HCT116 (cell line): ENCODE results near the gene KIF21B. TPM values are rescaled to one million over a fixed set of nuclear protein-coding genes. Genes with fewer than 3 reads are reported as not detected.

Experiments
- ATAC-seq: fragments of 200-7000 bp; cut with Tn5 transposase; 2 replicates; pipeline ENCODE4 v1.9.1; 2020; ENCODE audit warnings: mild to moderate bottlenecking, moderate library complexity
- BruUV-seq: library from RNA; stranded (reverse); fragments of 400-500 nt; replicated peaks from 2 replicates; lab custom pipeline; 2021; lab: Mats Ljungman, UMichigan
- CTCF ChIA-PET: fragments of 300-600 bp; sonication (Branson Sonifier 250); formaldehyde crosslinking; loops from one replicate; lab custom pipeline; 2021; ENCODE audit warnings: antibody characterized with exemption; lab: Charles Lee
- POLR2A ChIA-PET: fragments of 300-600, 350-600 bp; sonication (Branson Sonifier 250); formaldehyde crosslinking; loops from one replicate; lab custom pipeline; 2021; ENCODE audit warnings: antibody characterized with exemption; lab: Charles Lee
- RAD21 ChIA-PET, 2 experiments: fragments of 300-600 bp; sonication (Branson Sonifier 250); formaldehyde crosslinking; loops; one replicate each; lab custom pipeline; 2023; ENCODE audit warnings: low total read pairs in 2 of 2; ENCODE audit not compliant: uncharacterized antibody in 2 of 2, unreplicated experiment in 2 of 2, low non-redundant PET in 1 of 2; lab: Charles Lee
- DNase-seq: peaks from one replicate; pipeline ENCODE4 v3.0.0-alpha.2; 2010; ENCODE audit warnings: low read depth, low spot score
- H2AFZ ChIP-seq: fragments of 200-600 bp; shearing (Covaris generic), sonication (generic); 2 replicates; pipeline ENCODE4 v1.6.1; 2017; ENCODE audit warnings: low read depth, mixed run types, mixed read lengths, antibody characterized with exemption, low read length; ENCODE audit not compliant: poor library complexity, severe bottlenecking
- H3K27ac ChIP-seq: 2 replicates; pipeline ENCODE4 v1.5.1; 2012; ENCODE audit warnings: low read depth, low read length
- H3K27me3 ChIP-seq: fragments of 200-600 bp; sonication (generic); 2 replicates; pipeline ENCODE4 v1.6.1; 2016; ENCODE audit warnings: mixed run types, low read length, mixed read lengths; ENCODE audit not compliant: insufficient read depth
- H3K36me3 ChIP-seq, 2 experiments: fragments of 200-500 bp in 1 of 2; fragments of 200-600 bp in 1 of 2; sonication (Bioruptor generic) in 1 of 2; sonication (generic) in 1 of 2; 2 replicates each; pipeline versions ENCODE4 v1.5.1 to v1.6.1; 2014 to 2016; ENCODE audit warnings: low read length in 2 of 2, inconsistent platforms in 1 of 2, mixed read lengths in 1 of 2, mixed run types in 1 of 2; ENCODE audit not compliant: insufficient read depth in 2 of 2, control insufficient read depth in 1 of 2
- H3K4me1 ChIP-seq, 2 experiments: fragments of 200-600 bp in 1 of 2; sonication (generic) in 1 of 2; 2 replicates each; pipeline versions ENCODE4 v1.5.1 to v1.6.1; 2012 to 2017; ENCODE audit warnings: low read length in 2 of 2, inconsistent platforms in 1 of 2, mild to moderate bottlenecking in 1 of 2, mixed read lengths in 1 of 2, mixed run types in 1 of 2, moderate library complexity in 1 of 2; ENCODE audit not compliant: insufficient read depth in 2 of 2, control insufficient read depth in 1 of 2
- H3K4me2 ChIP-seq: fragments of 200-600 bp; sonication (generic); 2 replicates; pipeline ENCODE4 v1.6.1; 2017; ENCODE audit warnings: mixed run types, low read length, mixed read lengths
- H3K4me3 ChIP-seq, 2 experiments: fragments of 200-600 bp in 1 of 2; sonication (generic) in 1 of 2; replicated peaks in 1 of 2; 2 replicates each; pipeline ENCODE4 v1.5.1; 2011 to 2016; ENCODE audit warnings: low read length in 2 of 2, control low read depth in 1 of 2, low read depth in 1 of 2, mild to moderate bottlenecking in 1 of 2, mixed read lengths in 1 of 2, mixed run types in 1 of 2
- H3K79me2 ChIP-seq: fragments of 200-600 bp; sonication (generic); 2 replicates; pipeline ENCODE4 v1.6.1; 2017; ENCODE audit warnings: mild to moderate bottlenecking, mixed run types, low read length, moderate library complexity, mixed read lengths; ENCODE audit not compliant: insufficient read depth
- H3K9ac ChIP-seq: fragments of 200-600 bp; sonication (generic); 2 replicates; pipeline ENCODE4 v1.6.1; 2016; ENCODE audit warnings: low read length, mixed read lengths
- H3K9me2 ChIP-seq: fragments of 200-600 bp; sonication (generic), shearing (Covaris generic); 2 replicates; pipeline ENCODE4 v1.6.1; 2017; ENCODE audit warnings: mixed run types, mild to moderate bottlenecking, moderate library complexity; ENCODE audit not compliant: insufficient read depth
- H3K9me3 ChIP-seq, 2 experiments: fragments of 200-500 bp in 1 of 2; fragments of 200-600 bp in 1 of 2; sonication (Bioruptor generic) in 1 of 2; sonication (generic) in 1 of 2; 2 replicates each; pipeline ENCODE4 v1.6.1; 2014 to 2017; ENCODE audit warnings: low read length in 2 of 2, mixed read lengths in 2 of 2, inconsistent platforms in 1 of 2, low read depth in 1 of 2, mild to moderate bottlenecking in 1 of 2, mixed run types in 1 of 2, moderate library complexity in 1 of 2; ENCODE audit not compliant: control insufficient read depth in 1 of 2, insufficient read depth in 1 of 2
- H4K20me1 ChIP-seq: fragments of 200-600 bp; sonication (generic), shearing (Covaris generic); 2 replicates; pipeline ENCODE4 v1.6.1; 2017; ENCODE audit warnings: mixed run types, mild to moderate bottlenecking, moderate library complexity; ENCODE audit not compliant: insufficient read depth
- CBX3 ChIP-seq: IDR thresholded peaks from 2 replicates; pipeline ENCODE4 v1.6.1; 2012; ENCODE audit warnings: low read depth
- CEBPB ChIP-seq: IDR thresholded peaks from 2 replicates; pipeline ENCODE4 v1.6.1; 2012; ENCODE audit warnings: low read depth
- EGR1 ChIP-seq: IDR thresholded peaks from 2 replicates; pipeline ENCODE4 v1.6.1; 2012; ENCODE audit warnings: low read depth
- ELF1 ChIP-seq: IDR thresholded peaks from 2 replicates; pipeline ENCODE4 v1.6.1; 2012; ENCODE audit warnings: low read depth, borderline replicate concordance
- EZH2 ChIP-seq: fragments of 200-600 bp; sonication (generic); IDR thresholded peaks from 2 replicates; pipeline ENCODE4 v1.6.1; 2017; ENCODE audit warnings: antibody characterized with exemption, mixed run types
- EZH2phosphoT487 ChIP-seq: fragments of 200-600 bp; IDR thresholded peaks from 2 replicates; pipeline ENCODE4 v1.6.1; 2018; ENCODE audit warnings: antibody characterized with exemption, borderline replicate concordance
- FOSL1 ChIP-seq: IDR thresholded peaks from 2 replicates; pipeline ENCODE4 v1.6.1; 2012; ENCODE audit warnings: low read depth
- POLR2A ChIP-seq: IDR thresholded peaks from 2 replicates; pipeline ENCODE4 v1.7.0; 2011; ENCODE audit warnings: borderline replicate concordance; ENCODE audit not compliant: insufficient read depth, insufficient read length; ENCODE audit errors: extremely low read depth
- RAD21 ChIP-seq: IDR thresholded peaks from 2 replicates; pipeline ENCODE4 v1.6.1; 2012; ENCODE audit warnings: low read depth, mild to moderate bottlenecking
- SIN3A ChIP-seq: IDR thresholded peaks from 2 replicates; pipeline ENCODE4 v1.6.1; 2012; ENCODE audit warnings: low read depth
- SRF ChIP-seq: IDR thresholded peaks from 2 replicates; pipeline ENCODE4 v1.6.1; 2012; ENCODE audit warnings: low read depth
- TCF7L2 ChIP-seq: IDR thresholded peaks from 2 replicates; pipeline ENCODE4 v1.7.0; 2011; ENCODE audit warnings: borderline replicate concordance, inconsistent platforms; ENCODE audit not compliant: insufficient read depth, insufficient read length; ENCODE audit errors: extremely low read depth
- YY1 ChIP-seq: IDR thresholded peaks from 2 replicates; pipeline ENCODE4 v1.6.1; 2011; ENCODE audit warnings: low read length, low read depth, moderate library complexity, mild to moderate bottlenecking; ENCODE audit not compliant: insufficient replicate concordance; ENCODE audit errors: extremely low read depth
- ZFX ChIP-seq: fragments of 450-650 bp; IDR thresholded peaks from 2 replicates; pipeline ENCODE4 v1.6.1; 2017
- ZNF274 ChIP-seq: fragments of 200-500 bp; sonication (Bioruptor generic); IDR thresholded peaks from 2 replicates; pipeline ENCODE4 v1.6.1; 2014; ENCODE audit warnings: mild to moderate bottlenecking, low read depth, low read length, inconsistent platforms
- intact Hi-C: fragments of 100-400 bp; cut with micrococcal nuclease; formaldehyde crosslinking; loops from 2 replicates; pipeline ENCODE4 v1.10.0; 2022
- total RNA-seq: library from RNA; stranded (reverse); gene quantifications from one replicate; pipeline ENCODE4 v1.2.1, GENCODE V29; 2021; ENCODE audit not compliant: unreplicated experiment
- TF ChIP-seq, protein P1 (sequence below): IDR thresholded peaks from 2 replicates; pipeline ENCODE4 v1.6.1; 2011; ENCODE audit warnings: mild to moderate bottlenecking, low read length, moderate library complexity; ENCODE audit not compliant: insufficient replicate concordance; ENCODE audit errors: extremely low read depth
- TF ChIP-seq, protein P2 (sequence below), 3 experiments: fragments of 200-600 bp in 1 of 3; sonication (generic) in 1 of 3; IDR thresholded peaks in 2 of 3; conservative IDR thresholded peaks in 1 of 3; 2 replicates each; pipeline ENCODE4 v1.5.1; 2012 to 2017; ENCODE audit warnings: low read depth in 2 of 3, low read length in 2 of 3, antibody characterized with exemption in 1 of 3, borderline replicate concordance in 1 of 3, control low read depth in 1 of 3, mild to moderate bottlenecking in 1 of 3, mixed read lengths in 1 of 3, mixed run types in 1 of 3, moderate library complexity in 1 of 3; ENCODE audit not compliant: insufficient read depth in 1 of 3
- TF ChIP-seq, protein P3 (sequence below): IDR thresholded peaks from 2 replicates; pipeline ENCODE4 v1.6.1; 2012; ENCODE audit warnings: low read depth

The KIF21B gene
- total RNA-seq, 1 experiment from 2014 or later, result 6.1 TPM

DNA sequence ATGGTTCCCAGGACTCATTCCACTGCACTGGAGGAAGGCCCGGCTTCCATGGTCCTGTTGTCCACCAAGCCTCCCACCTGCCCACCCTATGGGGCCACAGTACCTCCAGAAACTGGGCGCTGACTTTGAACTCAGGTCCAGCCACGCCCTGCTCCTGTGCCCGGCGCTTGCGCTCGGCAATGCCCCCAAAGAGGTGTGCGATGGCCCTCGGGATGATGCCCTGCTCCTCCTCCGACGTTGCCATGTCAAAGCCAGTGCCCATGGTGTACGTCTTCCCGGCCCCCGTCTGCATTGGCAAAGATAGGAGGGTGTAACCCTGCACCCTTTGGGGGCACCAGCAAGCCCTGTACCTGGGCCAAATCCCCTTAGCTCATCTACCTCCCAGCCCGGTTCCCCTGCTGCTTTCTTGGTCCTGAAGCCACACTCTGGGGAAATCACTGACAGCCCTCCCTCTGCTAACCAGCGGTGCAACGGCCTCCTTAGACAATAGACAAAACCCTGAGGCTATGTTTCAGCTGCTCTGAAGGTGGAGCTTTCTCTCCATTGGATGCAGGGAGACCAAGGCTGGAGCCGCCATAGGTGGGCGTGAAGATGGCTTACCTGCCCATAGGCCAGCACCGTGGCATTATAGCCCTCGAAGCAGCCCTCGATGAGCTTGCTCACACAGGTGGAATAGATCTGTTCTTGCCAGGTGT lies 14.7 kb downstream of the KIF21B start:
- ChIA-PET POLR2A (no interaction called here), RAD21 (no interaction called here), CTCF (no interaction called here)
- Histone ChIP-seq H3K4me3 (no peak overlapping the region), H3K9me3 (no peaks in the 10 kb centered on the region), H3K9ac (no peak overlapping the region), H3K4me2 (no peak overlapping the region), H2AFZ (no peak overlapping the region), H3K4me1 (peaks cover 0 to 11% of the 10 kb centered on the region in 2 experiments; a peak in 1 of 4 replicates), H4K20me1 (no peaks in the 10 kb centered on the region), H3K27me3 (no peaks in the 10 kb centered on the region), H3K36me3 (no peaks in the 10 kb centered on the region), H3K27ac (no peak overlapping the region), H3K9me2 (no peaks in the 10 kb centered on the region), H3K79me2 (no peaks in the 10 kb centered on the region)
- ATAC-seq, result no peak
- intact Hi-C loops, result no loop called here
- no TSS peak for BruUV-seq
- DNase-seq, result no peak
- TF ChIP-seq ZNF274 (no peak), RAD21 (no peak), EZH2 (no peak), EGR1 (no peak), TCF7L2 (no peak), CEBPB (no peak), SRF (no peak), EZH2phosphoT487 (no peak), ELF1 (no peak), ZFX (no peak), CBX3 (no peak), SIN3A (no peak), POLR2A (no peak), YY1 (no peak), FOSL1 (no peak)
- TF ChIP-seq, protein P1, sequence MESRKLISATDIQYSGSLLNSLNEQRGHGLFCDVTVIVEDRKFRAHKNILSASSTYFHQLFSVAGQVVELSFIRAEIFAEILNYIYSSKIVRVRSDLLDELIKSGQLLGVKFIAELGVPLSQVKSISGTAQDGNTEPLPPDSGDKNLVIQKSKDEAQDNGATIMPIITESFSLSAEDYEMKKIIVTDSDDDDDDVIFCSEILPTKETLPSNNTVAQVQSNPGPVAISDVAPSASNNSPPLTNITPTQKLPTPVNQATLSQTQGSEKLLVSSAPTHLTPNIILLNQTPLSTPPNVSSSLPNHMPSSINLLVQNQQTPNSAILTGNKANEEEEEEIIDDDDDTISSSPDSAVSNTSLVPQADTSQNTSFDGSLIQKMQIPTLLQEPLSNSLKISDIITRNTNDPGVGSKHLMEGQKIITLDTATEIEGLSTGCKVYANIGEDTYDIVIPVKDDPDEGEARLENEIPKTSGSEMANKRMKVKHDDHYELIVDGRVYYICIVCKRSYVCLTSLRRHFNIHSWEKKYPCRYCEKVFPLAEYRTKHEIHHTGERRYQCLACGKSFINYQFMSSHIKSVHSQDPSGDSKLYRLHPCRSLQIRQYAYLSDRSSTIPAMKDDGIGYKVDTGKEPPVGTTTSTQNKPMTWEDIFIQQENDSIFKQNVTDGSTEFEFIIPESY, result no peak
- TF ChIP-seq, protein P2, sequence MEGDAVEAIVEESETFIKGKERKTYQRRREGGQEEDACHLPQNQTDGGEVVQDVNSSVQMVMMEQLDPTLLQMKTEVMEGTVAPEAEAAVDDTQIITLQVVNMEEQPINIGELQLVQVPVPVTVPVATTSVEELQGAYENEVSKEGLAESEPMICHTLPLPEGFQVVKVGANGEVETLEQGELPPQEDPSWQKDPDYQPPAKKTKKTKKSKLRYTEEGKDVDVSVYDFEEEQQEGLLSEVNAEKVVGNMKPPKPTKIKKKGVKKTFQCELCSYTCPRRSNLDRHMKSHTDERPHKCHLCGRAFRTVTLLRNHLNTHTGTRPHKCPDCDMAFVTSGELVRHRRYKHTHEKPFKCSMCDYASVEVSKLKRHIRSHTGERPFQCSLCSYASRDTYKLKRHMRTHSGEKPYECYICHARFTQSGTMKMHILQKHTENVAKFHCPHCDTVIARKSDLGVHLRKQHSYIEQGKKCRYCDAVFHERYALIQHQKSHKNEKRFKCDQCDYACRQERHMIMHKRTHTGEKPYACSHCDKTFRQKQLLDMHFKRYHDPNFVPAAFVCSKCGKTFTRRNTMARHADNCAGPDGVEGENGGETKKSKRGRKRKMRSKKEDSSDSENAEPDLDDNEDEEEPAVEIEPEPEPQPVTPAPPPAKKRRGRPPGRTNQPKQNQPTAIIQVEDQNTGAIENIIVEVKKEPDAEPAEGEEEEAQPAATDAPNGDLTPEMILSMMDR (IDR thresholded peaks at IDR 0.05 in 2 of 3, conservative IDR thresholded peaks at IDR 0.05 in 1 of 3; ENCODE audit: borderline replicate concordance in 1 of 3, insufficient read depth in 1 of 3, low read depth in 2 of 3, low read length in 2 of 3), result no peak
- TF ChIP-seq, protein P3, sequence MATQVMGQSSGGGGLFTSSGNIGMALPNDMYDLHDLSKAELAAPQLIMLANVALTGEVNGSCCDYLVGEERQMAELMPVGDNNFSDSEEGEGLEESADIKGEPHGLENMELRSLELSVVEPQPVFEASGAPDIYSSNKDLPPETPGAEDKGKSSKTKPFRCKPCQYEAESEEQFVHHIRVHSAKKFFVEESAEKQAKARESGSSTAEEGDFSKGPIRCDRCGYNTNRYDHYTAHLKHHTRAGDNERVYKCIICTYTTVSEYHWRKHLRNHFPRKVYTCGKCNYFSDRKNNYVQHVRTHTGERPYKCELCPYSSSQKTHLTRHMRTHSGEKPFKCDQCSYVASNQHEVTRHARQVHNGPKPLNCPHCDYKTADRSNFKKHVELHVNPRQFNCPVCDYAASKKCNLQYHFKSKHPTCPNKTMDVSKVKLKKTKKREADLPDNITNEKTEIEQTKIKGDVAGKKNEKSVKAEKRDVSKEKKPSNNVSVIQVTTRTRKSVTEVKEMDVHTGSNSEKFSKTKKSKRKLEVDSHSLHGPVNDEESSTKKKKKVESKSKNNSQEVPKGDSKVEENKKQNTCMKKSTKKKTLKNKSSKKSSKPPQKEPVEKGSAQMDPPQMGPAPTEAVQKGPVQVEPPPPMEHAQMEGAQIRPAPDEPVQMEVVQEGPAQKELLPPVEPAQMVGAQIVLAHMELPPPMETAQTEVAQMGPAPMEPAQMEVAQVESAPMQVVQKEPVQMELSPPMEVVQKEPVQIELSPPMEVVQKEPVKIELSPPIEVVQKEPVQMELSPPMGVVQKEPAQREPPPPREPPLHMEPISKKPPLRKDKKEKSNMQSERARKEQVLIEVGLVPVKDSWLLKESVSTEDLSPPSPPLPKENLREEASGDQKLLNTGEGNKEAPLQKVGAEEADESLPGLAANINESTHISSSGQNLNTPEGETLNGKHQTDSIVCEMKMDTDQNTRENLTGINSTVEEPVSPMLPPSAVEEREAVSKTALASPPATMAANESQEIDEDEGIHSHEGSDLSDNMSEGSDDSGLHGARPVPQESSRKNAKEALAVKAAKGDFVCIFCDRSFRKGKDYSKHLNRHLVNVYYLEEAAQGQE, result no peak
